ENCODE results near the gene MROH2A. TPM values are rescaled to one million over a fixed set of nuclear protein-coding genes. Genes with fewer than 3 reads are reported as not detected.
"Not testable (repeated sequence)": the region's sequence is repeated elsewhere in the genome, so short reads cannot be mapped to it uniquely, and the experiment has no call there.

MROH2A gene, protein sequence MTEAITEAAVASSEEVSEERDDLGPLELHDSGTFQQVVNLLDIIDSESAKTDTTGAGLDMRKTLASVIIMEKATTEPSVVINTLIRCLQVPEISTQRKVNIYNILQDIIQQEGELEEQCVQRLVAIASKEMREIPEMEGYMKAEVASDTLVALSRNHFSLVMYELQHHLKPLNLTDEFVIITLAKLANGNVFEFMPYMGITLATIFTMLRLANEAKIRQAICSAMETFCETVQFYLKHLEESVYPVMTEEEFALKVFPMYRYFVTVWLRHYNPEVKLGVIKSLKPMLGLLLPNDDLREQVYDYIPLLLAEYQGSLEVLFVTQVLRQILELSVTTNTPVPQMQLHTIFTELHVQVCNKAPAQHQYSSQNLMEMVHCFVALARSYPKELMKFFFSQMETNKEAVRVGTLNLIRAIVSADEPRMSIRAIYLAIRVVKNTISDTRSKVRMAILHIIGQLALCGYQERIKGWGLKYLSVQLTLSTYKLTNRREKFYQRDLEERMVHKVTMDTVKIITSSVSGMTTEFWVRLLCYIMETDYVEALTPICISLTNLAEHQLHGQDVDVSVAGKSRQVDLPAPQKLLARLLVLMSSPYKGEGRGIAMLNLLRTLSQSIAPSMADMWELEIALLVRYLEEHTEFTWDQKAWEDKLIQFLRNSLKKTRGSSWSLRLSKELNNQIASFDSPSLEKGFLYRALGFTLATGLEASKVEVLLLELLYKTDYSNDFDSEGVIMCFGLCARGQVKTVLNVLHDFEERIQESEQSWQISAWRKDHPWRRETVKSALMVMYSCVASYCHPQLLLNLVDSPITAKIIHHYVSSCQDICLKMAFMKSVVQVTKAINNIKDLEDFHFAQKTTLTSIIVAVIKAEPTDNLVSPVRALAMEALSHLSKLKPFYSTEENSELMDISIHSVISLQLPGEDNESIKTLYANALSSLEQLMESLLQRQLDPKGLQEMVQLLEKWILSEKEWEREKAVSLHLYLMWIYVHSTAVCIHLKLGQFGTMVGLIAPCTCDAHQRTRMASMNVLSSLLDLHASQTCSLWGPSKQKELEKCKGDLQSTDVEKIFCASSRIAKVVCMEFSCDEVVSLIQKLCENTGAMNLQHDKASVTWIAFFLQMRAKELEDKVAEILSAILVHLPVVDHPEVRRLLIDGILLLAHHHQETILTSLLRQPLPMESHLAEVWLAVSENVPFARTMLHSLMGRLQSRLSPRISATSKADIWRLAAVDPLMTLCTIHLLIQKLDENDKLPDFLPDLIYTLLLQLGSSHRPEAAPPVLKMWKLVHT (N-terminal part only)
- not detected for polyA plus RNA-seq (2013, experiment 1 of 2; ENCODE audit: insufficient read length)
- not detected for polyA plus RNA-seq (2013, experiment 2 of 2; ENCODE audit: insufficient read length)

DNA sequence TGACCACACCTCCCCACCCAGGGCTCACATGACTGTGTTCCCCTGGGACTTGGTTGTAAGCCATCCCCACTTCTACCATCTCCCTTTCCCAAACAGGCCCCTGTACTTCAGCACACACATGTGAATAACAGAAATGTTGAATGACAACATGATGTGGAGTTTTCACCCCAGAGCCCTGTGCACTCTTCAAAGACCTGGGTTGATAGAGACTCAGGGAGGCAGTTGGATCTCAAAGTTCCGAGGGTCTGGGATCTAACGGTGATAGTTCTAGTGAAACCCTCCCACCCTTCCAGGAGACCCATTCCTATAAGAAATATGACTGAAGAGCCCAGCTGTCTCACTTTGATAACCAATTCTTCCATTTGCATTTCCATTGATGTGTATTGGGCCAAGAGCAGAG lies at the start of gene MROH2A:
TSS of gene MROH2A (plus strand) at position 301 of the 400 bp plus-strand sequence. CDS start 1,029 bp downstream, outside the sequence.
- DNase-seq = no peak

DNA sequence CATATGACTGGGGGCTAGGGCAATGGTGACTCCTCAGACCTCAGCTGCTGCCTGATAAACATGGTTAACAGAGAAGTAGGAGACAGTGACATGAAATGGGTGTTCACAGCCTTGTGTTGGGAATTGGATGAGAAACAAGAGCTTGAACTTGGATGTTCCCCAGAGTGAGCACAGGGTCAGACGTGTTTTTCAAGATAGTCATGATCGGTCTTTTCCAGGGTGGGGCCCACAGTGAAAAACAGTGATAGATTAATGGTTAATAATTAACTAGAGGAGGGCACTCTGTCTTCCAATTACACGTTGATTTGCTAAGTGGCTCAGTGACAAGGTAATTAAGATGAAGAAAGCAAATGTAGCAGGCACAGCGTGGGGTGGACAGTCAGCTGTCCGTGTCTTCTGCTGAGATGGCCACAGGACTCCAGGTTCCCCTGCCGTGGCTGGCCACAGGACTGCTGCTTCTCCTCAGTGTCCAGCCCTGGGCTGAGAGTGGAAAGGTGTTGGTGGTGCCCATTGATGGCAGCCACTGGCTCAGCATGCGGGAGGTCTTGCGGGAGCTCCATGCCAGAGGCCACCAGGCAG lies 49.3 kb upstream of the MROH2A start, which contains the start of gene UGT1A3:
TSS of gene UGT1A3 (plus strand) at position 320 of the 579 bp plus-strand sequence. CDS start at position 405, 85 bp downstream.
- DNase-seq = no peak

DNA sequence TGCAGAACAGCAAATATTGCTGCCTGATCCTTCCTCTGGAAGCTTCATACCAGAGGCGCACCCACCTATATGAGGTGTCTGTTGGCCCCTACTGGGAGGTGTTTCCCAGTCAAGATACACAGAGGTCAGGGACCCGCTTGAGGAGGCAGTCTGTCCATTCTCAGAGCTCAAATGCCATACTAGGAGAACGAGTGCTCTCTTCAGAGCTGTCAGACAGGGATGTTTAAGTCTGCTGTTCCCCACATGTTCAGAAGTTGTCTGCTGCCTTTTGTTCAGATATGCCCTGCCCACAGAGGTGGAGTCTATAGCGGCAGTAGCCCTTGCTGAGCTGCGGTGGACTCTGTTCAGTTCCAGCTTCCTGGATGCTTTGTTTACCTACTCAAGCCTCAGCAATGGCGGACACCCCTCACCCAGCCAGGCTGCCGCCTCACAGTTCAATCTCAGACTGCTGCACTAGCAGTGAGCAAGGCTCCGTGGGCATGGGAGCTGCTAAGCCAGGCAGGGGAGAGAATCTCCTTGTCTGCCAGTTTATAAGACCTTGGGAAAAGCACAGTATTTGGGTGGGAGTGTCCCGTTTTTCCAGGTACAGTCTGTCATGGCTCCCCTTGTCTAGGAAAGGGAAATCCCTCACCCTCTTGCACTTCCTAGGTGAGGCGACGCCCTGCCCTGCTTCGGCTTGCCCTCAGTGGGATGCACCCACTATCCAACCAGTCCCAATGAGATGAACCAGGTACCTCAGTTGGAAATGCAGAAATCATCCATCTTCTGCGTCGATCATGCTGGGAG lies 41.1 kb upstream of the MROH2A start:
- not testable (repeated sequence) for DNase-seq

DNA sequence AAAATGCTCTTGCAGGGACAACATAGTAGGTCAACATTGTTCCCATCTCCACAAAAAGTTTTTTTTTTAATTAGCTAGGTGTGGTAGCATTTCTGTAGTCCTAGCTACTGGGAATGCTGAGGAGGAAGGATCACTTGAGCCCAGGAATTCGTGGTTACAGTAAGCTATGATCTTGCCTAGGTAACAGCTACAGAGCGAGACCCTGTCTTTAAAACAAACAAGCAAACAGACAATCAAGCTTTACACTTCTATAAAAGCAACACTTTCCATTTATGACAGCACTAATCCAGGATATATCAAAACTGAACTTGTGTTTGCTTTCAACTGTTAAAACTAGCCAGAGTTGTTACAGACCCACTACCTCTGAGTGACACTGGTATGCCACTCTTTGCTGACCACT lies 37.3 kb upstream of the MROH2A start:
- no peak for DNase-seq

DNA sequence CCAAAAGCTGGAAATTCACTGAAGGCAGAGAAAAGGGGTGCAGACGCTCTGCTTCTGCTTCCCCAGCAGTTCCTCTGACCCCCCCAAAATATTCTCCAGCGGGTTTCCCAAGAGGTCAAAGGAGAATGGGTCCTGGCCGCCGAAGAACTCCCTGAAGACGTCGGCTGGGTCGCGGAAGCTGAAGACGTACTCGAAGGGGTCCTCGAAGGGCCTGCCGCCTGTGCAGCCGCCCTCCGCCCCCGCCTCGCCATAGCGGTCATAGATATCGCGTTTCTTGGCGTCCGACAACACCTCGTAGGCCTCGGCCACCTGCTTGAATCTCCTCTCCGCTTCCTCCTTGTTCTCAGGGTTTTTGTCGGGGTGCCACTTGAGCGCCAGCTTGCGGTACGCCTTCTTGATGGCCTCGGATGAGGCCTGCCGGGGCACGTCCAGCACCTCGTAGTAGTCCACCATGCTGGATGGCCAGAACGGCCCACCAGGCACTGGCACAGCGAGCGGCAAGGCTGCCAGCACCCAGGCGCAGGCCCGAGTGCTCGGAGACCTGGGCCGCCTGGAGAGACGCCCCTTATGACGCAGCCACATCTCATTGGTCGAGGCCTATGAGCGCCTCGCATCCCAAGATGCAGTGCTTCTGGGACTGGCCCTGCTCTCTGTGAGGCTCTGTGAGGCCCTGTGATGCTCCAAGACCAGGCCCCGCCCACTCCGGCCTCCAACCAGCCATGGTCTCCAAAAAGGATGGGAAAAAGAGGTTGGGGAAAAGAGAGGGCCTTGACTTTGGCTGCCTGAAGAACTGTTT lies 34.5 kb upstream of the MROH2A start:
- no peak for DNase-seq

DNA sequence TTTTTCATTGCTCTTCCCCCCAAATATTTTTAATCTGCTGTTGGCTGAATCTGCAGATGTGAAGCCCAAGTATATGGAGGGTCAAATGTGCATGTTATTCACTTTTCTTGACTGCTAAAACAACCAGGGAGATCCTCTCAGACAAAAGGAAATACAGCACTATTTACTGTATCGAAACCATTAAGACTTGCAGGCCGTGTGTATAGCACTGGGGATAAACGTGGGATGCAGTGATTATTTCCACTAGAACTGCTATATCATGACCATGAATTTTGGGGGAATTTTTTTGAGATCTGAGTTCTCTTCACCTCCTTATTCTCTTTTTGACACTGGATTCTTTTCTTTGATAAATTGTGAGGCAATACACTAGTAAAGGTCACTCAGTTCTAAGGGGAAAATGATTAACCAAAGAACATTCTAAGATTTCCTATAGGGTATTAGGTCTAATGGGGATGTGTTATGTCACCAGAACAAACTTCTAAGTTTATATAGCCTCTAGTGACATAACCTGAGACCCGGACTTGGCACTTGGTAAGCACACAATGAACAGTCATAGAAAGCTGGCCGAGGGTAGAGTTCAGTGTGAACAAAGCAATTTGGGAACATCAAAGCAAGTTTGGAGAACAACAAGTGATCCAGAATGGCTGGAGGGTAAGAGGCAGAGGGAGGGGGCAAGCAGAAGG lies 32.9 kb upstream of the MROH2A start:
- DNase-seq = no peak

DNA sequence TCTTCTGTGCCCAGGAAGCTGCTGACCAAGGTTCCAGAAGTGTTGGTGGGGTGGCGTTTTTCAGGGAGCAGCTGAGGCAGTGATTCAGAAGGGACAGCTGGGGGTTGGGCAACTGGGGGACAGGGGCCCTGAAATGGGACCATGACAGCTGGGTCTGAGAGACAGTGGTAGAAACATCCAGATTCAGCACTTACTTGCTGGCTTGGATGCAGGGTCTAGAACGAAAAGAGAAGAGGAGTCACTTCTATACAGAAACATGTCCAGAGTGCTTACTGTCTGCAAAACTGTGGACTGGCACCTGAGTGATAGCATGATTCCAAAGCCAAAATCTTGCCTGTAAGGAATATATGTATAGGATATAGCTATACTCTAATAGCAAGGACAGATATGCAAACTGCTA lies 32.3 kb upstream of the MROH2A start:
- not testable (repeated sequence) for DNase-seq

DNA sequence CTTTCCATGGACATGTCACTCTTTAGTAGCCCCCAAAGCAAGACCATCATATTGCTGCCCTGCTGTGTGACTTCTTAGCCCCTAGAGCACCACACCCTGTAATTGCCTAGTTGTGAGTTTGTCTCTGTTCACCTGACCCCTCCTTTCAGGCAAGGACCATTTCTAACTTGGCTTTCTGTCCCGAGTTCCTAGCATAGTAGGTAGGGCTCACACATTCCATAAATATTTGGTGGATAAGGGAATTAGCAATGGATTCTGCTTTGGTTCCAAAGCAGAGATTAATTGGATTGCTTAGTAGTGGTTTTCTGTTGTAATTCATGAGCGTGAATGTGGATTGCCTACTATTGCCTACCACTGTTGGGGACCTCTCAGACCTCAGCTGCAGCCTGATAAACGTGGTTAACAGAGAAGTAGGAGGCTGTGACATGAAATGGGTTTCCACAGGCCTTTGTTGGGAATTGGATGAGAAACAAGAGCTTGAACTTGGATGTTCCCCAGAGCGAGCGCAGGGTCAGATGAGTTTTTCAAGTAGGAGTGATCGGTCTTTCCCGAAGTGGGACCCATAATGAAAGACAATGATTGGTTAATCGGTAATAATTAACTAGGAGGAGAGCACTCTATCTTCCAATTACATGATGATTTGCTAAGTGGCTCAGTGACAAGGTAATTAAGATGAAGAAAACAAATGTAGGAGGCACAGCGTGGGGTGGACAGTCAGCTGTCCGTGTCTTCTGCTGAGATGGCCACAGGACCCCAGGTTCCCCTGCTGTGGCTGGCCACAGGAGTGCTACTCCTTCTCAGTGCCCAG lies 31.5 kb upstream of the MROH2A start:
- DNase-seq = no peak

DNA sequence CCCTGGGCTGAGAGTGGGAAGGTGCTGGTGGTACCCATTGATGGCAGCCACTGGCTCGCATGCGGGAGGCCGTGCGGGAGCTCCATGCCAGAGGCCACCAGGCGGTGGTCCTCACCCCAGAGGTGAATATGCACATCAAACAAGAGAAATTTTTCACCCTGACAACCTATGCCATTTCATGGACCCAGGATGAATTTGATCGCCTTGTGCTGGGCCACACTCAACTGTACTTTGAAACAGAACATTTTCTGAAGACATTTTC lies 30.9 kb upstream of the MROH2A start:
- DNase-seq = no peak

DNA sequence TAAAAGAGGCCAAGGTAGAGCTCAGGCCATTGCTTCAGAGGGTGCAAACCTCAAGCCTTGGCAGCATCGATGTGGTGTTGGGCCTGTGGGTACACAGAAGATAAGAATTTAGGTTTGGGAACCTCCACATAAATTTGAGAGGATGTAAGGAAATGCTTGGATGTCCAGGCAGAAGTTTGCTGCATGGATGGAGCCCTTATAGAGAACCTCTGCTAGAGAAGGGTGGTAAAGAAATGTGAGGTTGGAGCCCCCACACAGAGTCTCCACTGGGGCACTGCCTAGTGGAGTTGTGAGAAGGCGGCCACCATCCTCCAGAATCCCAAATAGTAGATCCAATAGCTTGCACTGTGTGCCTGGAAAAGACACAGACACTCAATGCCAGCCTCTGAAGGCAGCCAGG lies 27.4 kb upstream of the MROH2A start:
- DNase-seq = not testable (repeated sequence)

DNA sequence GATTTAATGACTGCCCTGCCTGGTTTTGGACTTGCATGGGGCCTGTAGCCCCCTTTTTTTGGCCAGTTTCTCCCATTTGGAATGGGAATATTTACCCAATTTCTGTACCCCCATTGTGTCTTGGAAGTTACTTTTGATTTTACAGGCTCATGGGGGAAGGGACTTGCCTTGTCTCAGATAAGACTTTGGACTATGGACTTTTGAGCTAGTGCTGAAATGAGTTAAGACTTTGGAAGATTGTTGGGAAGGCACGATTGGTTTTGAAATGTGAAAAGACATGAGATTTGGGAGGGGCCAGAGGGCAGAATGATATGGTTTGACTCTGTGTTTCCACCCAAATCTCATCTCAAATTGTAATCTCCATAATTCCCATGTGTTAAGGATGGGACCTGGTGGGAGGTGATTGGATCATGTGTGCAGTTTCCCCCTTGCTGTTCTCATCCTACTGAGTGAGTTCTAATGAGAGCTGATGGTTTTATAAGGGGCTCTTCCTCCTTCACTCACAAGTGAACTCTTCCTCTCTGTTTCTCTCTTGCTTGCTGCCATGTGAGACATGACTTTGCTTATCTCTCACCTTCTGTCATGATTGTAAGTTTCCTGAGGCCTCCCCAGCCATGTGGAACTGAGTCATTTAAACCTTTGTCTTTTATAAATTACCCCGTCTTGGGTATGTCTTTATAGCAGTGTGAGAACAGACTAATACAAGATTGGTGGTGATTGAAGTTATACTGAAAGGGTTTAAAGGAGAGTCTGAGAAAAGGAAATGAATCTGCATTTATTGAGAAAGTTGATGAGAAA lies 26.7 kb upstream of the MROH2A start:
- DNase-seq = not testable (repeated sequence)

DNA sequence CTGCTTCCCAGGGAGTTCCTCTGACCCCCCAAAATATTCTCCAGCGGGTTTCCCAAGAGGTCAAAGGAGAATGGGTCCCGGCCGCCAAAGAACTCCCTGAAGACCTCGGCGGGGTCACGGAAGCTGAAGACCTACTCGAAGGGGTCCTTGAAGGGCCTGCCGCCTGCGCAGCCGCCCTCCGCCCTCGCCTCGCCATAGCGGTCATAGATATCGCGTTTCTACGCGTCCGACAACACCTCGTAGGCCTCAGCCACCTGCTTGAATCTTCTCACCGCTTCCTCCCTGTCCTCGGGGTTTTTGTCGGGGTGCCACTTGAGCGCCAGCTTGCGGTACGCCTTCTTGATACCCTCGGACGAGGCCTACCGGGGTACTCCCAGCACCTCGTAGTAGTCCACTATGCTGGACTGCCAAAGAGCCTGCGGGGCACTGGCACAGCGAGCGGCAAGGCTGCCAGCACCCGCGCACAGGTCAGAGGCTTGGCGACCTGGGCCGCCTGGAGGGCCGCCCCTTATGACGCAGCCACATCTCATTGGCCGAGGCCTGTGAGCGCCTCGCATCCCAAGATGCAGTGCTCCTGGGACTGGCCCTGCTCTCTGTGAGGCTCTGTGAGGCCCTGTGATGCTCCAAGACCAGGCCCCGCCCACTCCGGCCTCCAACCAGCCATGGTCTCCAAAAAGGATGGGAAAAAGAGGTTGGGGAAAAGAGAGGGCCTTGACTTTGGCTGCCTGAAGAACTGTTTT lies 23.1 kb upstream of the MROH2A start:
- DNase-seq = no peak

DNA sequence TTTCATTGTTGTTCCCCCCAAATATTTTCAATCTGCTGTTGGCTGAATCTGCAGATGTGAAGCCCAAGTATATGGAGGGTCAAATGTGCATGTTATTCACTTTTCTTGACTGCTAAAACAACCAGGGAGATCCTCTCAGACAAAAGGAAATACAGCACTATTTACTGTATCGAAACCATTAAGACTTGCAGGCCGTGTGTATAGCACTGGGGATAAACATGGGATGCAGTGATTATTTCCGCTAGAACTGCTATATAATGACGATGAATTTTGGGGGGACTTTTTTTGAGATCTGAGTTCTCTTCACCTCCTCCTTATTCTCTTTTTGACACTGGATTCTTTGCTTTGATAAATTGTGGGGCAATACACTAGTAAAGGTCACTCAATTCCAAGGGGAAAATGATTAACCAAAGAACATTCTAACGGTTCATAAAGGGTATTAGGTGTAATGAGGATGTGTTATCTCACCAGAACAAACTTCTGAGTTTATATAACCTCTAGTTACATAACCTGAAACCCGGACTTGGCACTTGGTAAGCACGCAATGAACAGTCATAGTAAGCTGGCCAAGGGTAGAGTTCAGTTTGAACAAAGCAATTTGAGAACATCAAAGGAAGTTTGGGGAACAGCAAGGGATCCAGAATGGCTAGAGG lies 21.6 kb upstream of the MROH2A start:
- no peak for DNase-seq

DNA sequence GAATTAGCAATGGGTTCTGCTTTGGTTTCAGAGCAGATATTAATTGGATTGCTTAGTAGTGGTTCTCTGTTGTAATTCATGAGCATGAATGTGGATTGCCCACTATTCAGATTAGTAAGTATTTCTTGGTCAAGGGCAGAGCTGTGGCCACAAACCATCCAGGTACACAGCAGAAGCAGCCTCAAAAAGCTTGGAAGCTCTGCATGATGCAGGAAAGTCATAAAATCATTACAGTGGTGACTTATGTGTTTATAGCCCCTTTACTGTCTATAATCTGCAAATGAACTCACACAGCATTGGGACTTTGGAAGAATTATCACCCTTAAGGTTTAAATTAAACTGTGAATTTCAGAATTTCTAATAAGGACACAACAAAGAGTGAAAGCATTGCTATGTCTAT lies 20.0 kb upstream of the MROH2A start:
- DNase-seq = no peak

DNA sequence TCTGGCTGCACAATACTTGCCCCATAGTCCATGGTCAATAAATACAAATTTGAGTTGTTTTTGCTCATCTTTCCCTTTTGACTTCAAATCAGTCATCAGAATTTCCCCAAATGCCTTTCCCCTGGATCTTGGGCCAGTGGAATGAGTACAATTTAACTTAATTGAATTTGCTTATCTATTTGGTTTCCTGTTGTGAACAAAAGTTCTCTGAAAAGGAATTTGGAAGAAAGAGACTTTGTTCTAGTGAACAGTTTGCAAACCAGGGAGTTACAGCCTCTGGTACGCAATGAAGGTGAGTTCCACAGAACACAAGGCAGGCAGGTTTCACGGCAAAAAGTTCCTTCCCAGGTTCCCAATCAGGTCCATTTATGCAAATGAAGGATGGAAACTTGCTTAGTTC lies 19.3 kb upstream of the MROH2A start:
- no peak for DNase-seq

DNA sequence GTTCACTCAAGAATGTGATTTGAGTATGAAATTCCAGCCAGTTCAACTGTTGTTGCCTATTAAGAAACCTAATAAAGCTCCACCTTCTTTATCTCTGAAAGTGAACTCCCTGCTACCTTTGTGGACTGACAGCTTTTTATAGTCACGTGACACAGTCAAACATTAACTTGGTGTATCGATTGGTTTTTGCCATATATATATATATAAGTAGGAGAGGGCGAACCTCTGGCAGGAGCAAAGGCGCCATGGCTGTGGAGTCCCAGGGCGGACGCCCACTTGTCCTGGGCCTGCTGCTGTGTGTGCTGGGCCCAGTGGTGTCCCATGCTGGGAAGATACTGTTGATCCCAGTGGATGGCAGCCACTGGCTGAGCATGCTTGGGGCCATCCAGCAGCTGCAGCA lies 18.1 kb upstream of the MROH2A start, which contains the start of gene UGT1A1:
TSS of gene UGT1A1 (plus strand) at position 228 of the 400 bp plus-strand sequence. CDS start at position 246, 18 bp downstream.
- DNase-seq = no peak
